GM12872 (cell line): Measurements from ENCODE around the gene OSBP2.
A peak's percentile ranks its signal among the peaks of the same experiment; 100 is the strongest.

Experiments
- TF ChIP-seq, protein P1 (sequence below): IDR thresholded peaks from 3 replicates; pipeline ENCODE4 v1.5.1; 2011; ENCODE audit warnings: low read depth, mild to moderate bottlenecking, low read length, moderate library complexity; ENCODE audit not compliant: insufficient read depth

The OSBP2 gene

DNA sequence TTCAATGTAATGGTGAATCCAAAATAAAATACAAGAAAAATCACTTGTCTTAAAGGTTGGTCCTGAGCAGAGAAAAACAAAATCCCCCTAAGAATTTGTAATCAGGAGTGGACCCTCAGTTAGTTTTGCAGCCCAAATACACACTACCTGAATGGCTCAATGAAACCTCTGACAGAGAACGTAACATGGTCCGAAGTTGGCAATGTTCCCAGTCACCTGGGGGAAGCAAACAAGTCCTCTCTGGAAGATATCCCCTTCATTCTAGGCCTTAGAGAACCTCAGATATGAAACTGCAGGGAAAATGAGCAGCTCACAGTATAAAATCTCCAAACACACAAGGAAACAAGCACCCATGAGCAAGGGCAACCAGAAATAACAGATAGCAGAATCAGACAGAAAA lies 215.7 kb downstream of the OSBP2 start:
- TF ChIP-seq, protein P1, sequence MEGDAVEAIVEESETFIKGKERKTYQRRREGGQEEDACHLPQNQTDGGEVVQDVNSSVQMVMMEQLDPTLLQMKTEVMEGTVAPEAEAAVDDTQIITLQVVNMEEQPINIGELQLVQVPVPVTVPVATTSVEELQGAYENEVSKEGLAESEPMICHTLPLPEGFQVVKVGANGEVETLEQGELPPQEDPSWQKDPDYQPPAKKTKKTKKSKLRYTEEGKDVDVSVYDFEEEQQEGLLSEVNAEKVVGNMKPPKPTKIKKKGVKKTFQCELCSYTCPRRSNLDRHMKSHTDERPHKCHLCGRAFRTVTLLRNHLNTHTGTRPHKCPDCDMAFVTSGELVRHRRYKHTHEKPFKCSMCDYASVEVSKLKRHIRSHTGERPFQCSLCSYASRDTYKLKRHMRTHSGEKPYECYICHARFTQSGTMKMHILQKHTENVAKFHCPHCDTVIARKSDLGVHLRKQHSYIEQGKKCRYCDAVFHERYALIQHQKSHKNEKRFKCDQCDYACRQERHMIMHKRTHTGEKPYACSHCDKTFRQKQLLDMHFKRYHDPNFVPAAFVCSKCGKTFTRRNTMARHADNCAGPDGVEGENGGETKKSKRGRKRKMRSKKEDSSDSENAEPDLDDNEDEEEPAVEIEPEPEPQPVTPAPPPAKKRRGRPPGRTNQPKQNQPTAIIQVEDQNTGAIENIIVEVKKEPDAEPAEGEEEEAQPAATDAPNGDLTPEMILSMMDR: no peak

DNA sequence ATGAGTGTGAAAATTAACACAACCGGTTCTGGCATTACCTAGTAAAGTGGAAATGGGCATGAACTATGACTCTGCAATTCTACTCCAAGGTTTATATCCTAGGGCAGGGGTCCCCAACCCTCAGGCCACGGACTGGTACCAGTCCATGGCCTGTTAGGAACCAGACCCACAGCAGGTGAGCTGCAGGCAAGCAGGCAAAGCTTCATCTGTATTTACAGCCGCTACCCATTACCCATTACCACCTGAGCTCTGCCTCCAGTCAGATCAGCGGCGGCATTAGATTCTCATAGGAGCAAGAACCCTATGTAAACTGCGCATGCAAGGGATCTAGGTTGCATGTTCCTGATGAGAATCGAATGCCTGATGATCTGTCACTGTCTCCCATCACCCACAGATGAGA lies 224.1 kb downstream of the OSBP2 start:
- TF ChIP-seq, protein P1: no peak

DNA sequence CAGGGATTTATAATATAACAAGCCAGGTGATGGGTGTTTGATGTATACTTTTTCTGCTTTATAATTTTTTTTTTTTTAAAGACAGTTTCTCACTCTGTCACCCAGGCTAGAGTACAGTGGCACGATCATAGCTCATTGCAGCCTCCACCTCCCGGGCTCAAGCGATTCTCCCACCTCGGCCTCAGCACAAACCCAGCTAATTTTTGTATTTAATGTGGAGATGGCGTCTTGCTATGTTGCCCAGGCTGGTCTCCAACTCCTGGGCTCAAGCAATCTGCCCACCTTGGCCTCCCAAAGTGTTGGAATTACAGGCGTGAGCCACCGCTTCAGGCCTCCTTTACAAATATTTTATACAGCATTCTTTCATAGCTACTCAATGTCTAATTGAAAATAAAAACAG lies 225.3 kb downstream of the OSBP2 start:
- TF ChIP-seq, protein P1: no peak

DNA sequence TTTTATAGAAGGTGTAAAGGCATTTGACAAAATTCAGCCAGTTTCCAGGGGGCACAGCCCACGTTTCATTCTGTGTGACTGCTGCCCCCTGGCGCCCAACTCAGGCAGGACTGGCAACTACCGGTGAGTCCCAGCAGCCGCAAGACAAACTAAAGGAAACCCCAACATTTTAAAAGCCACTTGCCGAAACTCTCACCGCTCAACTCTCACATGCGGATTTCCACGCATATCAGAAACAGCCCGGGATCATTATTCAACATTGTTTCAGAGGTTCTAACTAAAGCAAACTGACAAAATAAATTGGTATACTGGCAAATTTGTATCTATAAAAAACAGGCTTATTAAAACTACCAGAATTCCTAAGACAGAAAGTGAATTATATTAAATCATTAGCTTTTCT lies 225.7 kb downstream of the OSBP2 start:
- TF ChIP-seq, protein P1: peak; percentile 87

DNA sequence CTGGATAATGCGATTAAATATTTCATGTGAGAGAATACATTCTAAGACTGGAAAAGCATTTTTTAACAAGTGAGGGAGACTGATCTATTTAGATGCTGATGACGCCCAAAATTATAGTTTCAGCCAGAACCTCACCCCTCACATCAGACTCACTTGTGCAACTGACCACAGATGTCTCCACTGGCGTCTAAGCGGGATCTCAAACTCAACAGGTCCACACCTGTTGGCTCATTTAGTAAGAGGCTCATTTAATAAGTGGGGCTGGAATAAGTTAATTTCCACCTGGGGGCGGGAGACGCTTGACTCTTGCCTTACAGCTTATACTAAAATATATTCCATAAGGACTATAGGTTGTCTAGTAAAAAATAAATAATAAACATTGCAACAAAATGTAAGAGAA lies 226.4 kb downstream of the OSBP2 start:
- TF ChIP-seq, protein P1: no peak

DNA sequence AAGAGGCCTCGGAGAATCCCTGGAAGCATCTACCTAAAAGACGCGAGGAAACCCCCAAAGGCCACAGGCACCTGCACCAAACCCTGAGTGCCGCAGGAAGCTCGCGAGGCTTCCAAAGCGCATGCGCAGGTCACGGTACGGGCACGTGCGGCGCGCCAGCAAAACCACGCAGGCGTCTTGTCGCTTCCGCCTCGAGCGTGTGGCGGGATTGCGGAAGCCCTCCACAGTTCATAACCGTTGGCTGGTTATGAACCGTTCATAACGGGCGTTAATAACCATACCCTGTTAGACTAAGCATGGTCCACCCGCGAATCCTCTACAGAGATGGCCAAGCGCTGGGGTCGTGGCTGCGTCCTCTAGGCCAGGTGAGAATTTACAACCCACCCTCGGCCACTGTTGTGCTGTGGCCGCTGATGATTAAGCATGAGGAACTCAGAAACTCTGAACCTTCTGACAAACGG lies 227.5 kb downstream of the OSBP2 start:
- TF ChIP-seq, protein P1: no peak

DNA sequence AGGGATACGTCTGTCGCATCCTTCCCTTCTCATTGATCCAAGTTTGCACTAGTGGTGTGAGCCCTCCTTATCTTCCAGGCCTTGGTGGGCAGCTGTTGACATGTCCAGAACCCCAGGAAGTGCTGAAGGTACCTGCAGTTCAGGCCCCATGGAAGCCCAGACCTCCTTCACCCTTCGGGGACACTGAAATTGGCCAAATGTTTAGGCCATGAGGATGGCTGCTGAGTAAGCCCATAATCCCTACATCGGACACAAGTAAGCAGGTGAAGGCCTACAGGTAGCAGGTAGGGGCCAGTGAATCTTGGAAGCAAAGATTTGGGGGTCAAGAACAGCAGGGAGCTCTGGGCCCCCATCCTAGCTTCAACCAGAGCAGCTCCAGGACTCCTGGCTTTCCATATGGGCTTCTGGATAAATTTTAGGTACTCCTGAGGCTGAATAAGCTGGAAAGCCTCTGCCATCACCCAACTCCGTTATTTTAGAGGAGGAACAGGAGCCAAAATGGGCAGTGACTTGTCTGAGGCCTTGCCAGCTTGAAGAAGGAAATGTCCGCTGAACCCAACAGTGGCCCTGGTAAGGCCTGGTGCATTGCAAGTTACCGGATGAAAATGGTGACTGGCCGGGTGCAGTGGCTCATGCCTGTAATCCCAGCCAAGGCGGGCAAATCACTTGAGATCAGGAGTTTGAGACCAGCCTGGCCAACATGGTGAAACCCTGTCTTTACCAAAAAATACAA lies 228.7 kb downstream of the OSBP2 start:
- TF ChIP-seq, protein P1: no peak
